CD4-positive, alpha-beta T cell (primary cell): ENCODE results near the gene OR51B5. TPM values are rescaled to one million over a fixed set of nuclear protein-coding genes. Genes with fewer than 3 reads are reported as not detected.

Source experiments
- ATAC-seq: fragments of 200-7000 bp; cut with Tn5 transposase; one replicate; pipeline ENCODE4 v1.10.0; 2022; ENCODE audit warnings: mild to moderate bottlenecking; ENCODE audit not compliant: poor library complexity
- CTCF ChIA-PET: fragments of 350-600 bp; sonication (Branson Sonifier 250); formaldehyde crosslinking; loops from one replicate; lab custom pipeline; 2021; ENCODE audit warnings: antibody characterized with exemption, inconsistent platforms; lab: Charles Lee
- POLR2A ChIA-PET: fragments of 350-600 bp; sonication (Branson Sonifier 250); formaldehyde crosslinking; loops from one replicate; lab custom pipeline; 2021; ENCODE audit warnings: antibody characterized with exemption, inconsistent platforms; lab: Charles Lee
- DNase-seq, 14 experiments: peaks; one replicate each; pipeline ENCODE4 v3.0.0-alpha.2; 2013 to 2020; ENCODE audit warnings: mixed read lengths in 2 of 14
- H3K27ac ChIP-seq, 2 donors: one replicate each; pipeline versions ENCODE4 v1.5.1 to v1.7.0; 2013; ENCODE audit warnings: low read length in 2 of 2, low read depth in 1 of 2, mild to moderate bottlenecking in 1 of 2
- H3K27me3 ChIP-seq, 2 experiments: 1 replicate in 1 of 2; 2 replicates in 1 of 2; pipeline versions ENCODE4 v1.6.1 to v1.7.0; 2013; ENCODE audit warnings: low read length in 2 of 2, control low read depth in 1 of 2, mild to moderate bottlenecking in 1 of 2, moderate library complexity in 1 of 2; ENCODE audit not compliant: insufficient read depth in 2 of 2, control insufficient read depth in 1 of 2
- H3K36me3 ChIP-seq: one replicate; pipeline ENCODE4 v1.6.1; 2013; ENCODE audit warnings: low read length, control low read depth; ENCODE audit not compliant: insufficient read depth
- H3K4me1 ChIP-seq: one replicate; pipeline ENCODE4 v1.6.1; 2013; ENCODE audit warnings: low read length, control low read depth; ENCODE audit not compliant: insufficient read depth
- H3K4me3 ChIP-seq: one replicate; pipeline ENCODE4 v1.5.1; 2013; ENCODE audit warnings: mild to moderate bottlenecking, low read length, moderate library complexity
- H3K9me3 ChIP-seq, 2 experiments: 1 replicate in 1 of 2; 2 replicates in 1 of 2; pipeline versions ENCODE4 v1.6.1 to v1.7.0; 2013; ENCODE audit warnings: low read length in 2 of 2, mild to moderate bottlenecking in 2 of 2, control low read depth in 1 of 2, moderate library complexity in 1 of 2; ENCODE audit not compliant: control insufficient read depth in 1 of 2, insufficient read depth in 1 of 2
- H3K27ac Mint-ChIP-seq: one replicate; pipeline ENCODE4 v1.8.0; 2020; ENCODE audit warnings: mixed read lengths
- H3K27me3 Mint-ChIP-seq: one replicate; pipeline ENCODE4 v1.8.0; 2021; ENCODE audit warnings: mixed read lengths
- H3K36me3 Mint-ChIP-seq: one replicate; pipeline ENCODE4 v1.8.0; 2021; ENCODE audit warnings: low read depth, mixed read lengths
- H3K4me1 Mint-ChIP-seq: one replicate; pipeline ENCODE4 v1.8.0; 2021; ENCODE audit warnings: low read depth, mixed read lengths
- H3K4me3 Mint-ChIP-seq: one replicate; pipeline ENCODE4 v1.8.0; 2020; ENCODE audit warnings: mild to moderate bottlenecking, mixed read lengths
- H3K9me3 Mint-ChIP-seq: one replicate; pipeline ENCODE4 v1.8.0; 2020; ENCODE audit warnings: mixed read lengths
- intact Hi-C, 2 experiments: fragments of 100-400 bp; cut with DNase I in 1 of 2; cut with micrococcal nuclease in 1 of 2; formaldehyde crosslinking; loops; one replicate each; pipeline versions ENCODE4 v1.15.1 to v1.9.0; 2023 to 2025; cut with DNase I, micrococcal nuclease
- total RNA-seq, 174 experiments: library from RNA in 2 of 174; stranded (reverse) in 2 of 174; gene quantifications; one replicate each; pipeline ENCODE4 v1.2.3 and lab custom pipeline; 2021 to 2026
- TF ChIP-seq, protein P1 (sequence below): fragments of 200-600 bp; IDR thresholded peaks from one replicate; pipeline ENCODE4 v1.8.0; 2022; ENCODE audit warnings: antibody characterized with exemption, mild to moderate bottlenecking

OR51B5 gene
- total RNA-seq, 2 experiments from 2014 or later, result 0.30 TPM; not detected in 1

DNA sequence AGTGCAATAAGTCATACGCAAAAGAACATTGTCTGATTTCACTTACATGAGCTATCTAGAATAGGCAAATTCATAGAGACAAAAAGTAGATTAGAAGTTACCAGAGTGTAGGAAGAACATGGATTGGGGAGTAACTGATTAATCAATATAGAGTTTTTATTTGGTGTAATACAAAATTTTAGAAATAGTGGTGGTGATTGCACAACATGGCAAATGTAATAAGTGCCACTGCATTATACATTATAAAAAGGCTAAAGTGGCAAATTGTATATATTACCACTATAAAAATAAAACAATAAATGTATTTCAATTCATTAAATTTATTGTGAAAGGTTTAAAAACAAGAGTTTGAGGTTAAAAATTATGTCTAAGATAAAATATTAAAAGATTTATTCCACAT is 32.9 kb downstream of the OR51B5 start:
- CTCF ChIA-PET, result no interaction called here
- Histone ChIP-seq H3K27me3 (no peaks in the 10 kb centered on the region), H3K9me3 (no peaks in the 10 kb centered on the region), H3K4me1 (no peaks in the 10 kb centered on the region), H3K36me3 (no peaks in the 10 kb centered on the region), H3K27ac (no peak overlapping the region), H3K4me3 (no peak overlapping the region)
- H3K36me3 Mint-ChIP-seq, result no peaks in the 10 kb centered on the region
- H3K27ac Mint-ChIP-seq, result no peak overlapping the region
- DNase-seq (no peak), ATAC-seq (no peak)
- peaks cover 4% of the 10 kb centered on the region for H3K27me3 Mint-ChIP-seq
- POLR2A ChIA-PET, result no interaction called here
- TF ChIP-seq, protein P1, sequence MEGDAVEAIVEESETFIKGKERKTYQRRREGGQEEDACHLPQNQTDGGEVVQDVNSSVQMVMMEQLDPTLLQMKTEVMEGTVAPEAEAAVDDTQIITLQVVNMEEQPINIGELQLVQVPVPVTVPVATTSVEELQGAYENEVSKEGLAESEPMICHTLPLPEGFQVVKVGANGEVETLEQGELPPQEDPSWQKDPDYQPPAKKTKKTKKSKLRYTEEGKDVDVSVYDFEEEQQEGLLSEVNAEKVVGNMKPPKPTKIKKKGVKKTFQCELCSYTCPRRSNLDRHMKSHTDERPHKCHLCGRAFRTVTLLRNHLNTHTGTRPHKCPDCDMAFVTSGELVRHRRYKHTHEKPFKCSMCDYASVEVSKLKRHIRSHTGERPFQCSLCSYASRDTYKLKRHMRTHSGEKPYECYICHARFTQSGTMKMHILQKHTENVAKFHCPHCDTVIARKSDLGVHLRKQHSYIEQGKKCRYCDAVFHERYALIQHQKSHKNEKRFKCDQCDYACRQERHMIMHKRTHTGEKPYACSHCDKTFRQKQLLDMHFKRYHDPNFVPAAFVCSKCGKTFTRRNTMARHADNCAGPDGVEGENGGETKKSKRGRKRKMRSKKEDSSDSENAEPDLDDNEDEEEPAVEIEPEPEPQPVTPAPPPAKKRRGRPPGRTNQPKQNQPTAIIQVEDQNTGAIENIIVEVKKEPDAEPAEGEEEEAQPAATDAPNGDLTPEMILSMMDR, result no peak
- H3K9me3 Mint-ChIP-seq, result no peaks in the 10 kb centered on the region
- no peak overlapping the region for H3K4me3 Mint-ChIP-seq
- no peaks in the 10 kb centered on the region for H3K4me1 Mint-ChIP-seq
- intact Hi-C loops, result no loop called here

- Mint-ChIP-seq H3K4me3 (no peak overlapping the region), H3K9me3 (no peaks in the 10 kb centered on the region), H3K27ac (no peak overlapping the region), H3K27me3 (peaks cover 4% of the 10 kb centered on the region), H3K4me1 (no peaks in the 10 kb centered on the region), H3K36me3 (no peaks in the 10 kb centered on the region)
- ChIA-PET CTCF (no interaction called here), POLR2A (interaction anchor here (0.7 kb wide), 1 partner anchor 387 kb away, joined by 3 read pairs; no protein-coding TSS in a partner anchor)
- DNase-seq (no peak), ATAC-seq (no peak)
- TF ChIP-seq, protein P1, result no peak
- H3K4me3 ChIP-seq, result no peak overlapping the region
- no peaks in the 10 kb centered on the region for H3K4me1 ChIP-seq
- no peak overlapping the region for H3K27ac ChIP-seq
- H3K27me3 ChIP-seq, result no peaks in the 10 kb centered on the region
- no peaks in the 10 kb centered on the region for H3K9me3 ChIP-seq
- intact Hi-C loops, result no loop called here
- H3K36me3 ChIP-seq, result no peaks in the 10 kb centered on the region
Measured at GRCh38 chr11:5307256-5308019, 35.9 kb downstream of the OR51B5 start.

DNA sequence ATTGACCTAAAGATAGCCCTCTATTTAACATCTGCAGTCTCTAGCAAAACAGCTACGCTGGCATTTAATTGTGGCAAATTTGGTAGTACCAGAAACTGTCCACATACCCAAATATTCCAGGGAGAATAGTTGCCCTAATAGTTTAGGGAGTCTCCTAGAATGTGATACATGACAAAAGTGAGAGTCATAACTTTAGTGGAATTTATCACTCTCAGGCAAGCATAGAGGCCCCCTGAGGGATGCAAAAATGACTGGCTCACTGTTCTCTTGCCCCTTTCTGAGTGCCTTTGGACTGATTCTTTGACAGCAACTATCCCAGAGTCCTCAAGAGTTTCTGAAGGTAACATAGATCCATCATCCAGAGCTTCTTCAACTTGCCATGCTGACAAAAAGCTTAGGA is 39.3 kb downstream of the OR51B5 start:
- Histone ChIP-seq H3K36me3 (no peaks in the 10 kb centered on the region), H3K4me3 (no peak overlapping the region), H3K4me1 (no peaks in the 10 kb centered on the region), H3K27me3 (no peaks in the 10 kb centered on the region), H3K9me3 (no peaks in the 10 kb centered on the region), H3K27ac (no peak overlapping the region)
- no peaks in the 10 kb centered on the region for H3K9me3 Mint-ChIP-seq
- no peaks in the 10 kb centered on the region for H3K36me3 Mint-ChIP-seq
- DNase-seq (no peak), ATAC-seq (no peak)
- intact Hi-C loops, result no loop called here
- no peaks in the 10 kb centered on the region for H3K4me1 Mint-ChIP-seq
- H3K27me3 Mint-ChIP-seq, result peaks cover 5% of the 10 kb centered on the region
- CTCF ChIA-PET, result no interaction called here
- TF ChIP-seq, protein P1, result no peak
- POLR2A ChIA-PET, result no interaction called here
- H3K4me3 Mint-ChIP-seq, result no peak overlapping the region
- H3K27ac Mint-ChIP-seq, result no peak overlapping the region
